ENCODE data around the gene SRSF3. TPM values are rescaled to one million over a fixed set of nuclear protein-coding genes. Genes with fewer than 3 reads are reported as not detected.
"Not testable (repeated sequence)": the region's sequence is repeated elsewhere in the genome, so short reads cannot be mapped to it uniquely, and the experiment has no call there.

Gene SRSF3
- total RNA-seq, 1 experiment from 2014 or later, result 682 TPM

- Histone ChIP-seq H3K9me3 (ENCODE audit: low read depth, low read length, poor library complexity, severe bottlenecking) (no peaks in the 10 kb centered on the region), H3K27me3 (replicated peaks; ENCODE audit: insufficient read depth, low read depth, low read length, poor library complexity) (no peaks in the 10 kb centered on the region), H3K4me3 (ENCODE audit: low read depth, low read length, poor library complexity, severe bottlenecking) (no peak overlapping the region), H3K27ac (ENCODE audit: low read depth, low read length, poor library complexity, severe bottlenecking) (no peak overlapping the region), H3K36me3 (ENCODE audit: insufficient read depth, low read length, poor library complexity, severe bottlenecking) (peaks cover 100% of the 10 kb centered on the region), H3K4me1 (ENCODE audit: insufficient read depth, low read length, poor library complexity, severe bottlenecking) (peaks cover 61% of the 10 kb centered on the region)
- CTCF ChIA-PET, result interaction anchor here (1.0 kb wide), 1 partner anchor 196 kb away, joined by 5 read pairs; no protein-coding TSS in a partner anchor
- TF ChIP-seq EZH2 (IDR thresholded peaks at IDR 0.05; ENCODE audit: borderline replicate concordance, low read depth, low read length, poor library complexity, severe bottlenecking) (no peak), CTCF (conservative IDR thresholded peaks at IDR 0.05; ENCODE audit: low read depth, low read length) (no peak)
- DNase-seq (ENCODE audit: low spot score), result no peak
- POLR2A ChIA-PET (ENCODE audit: low non-redundant PET), result interaction anchor here (1.0 kb wide), 1 partner anchor 117 kb away, joined by 4 read pairs; no protein-coding TSS in a partner anchor
- no TSS peak for BruUV-seq (replicated peaks)
- intact Hi-C loops (cut with micrococcal nuclease; ENCODE audit: unreplicated experiment), result no loop called here
Measured at GRCh38 chr6:36600564-36601146, 6.5 kb downstream of the SRSF3 start.

- H3K27me3 ChIP-seq (replicated peaks; ENCODE audit: insufficient read depth, low read depth, low read length, poor library complexity); H3K4me3 ChIP-seq (ENCODE audit: low read depth, low read length, poor library complexity, severe bottlenecking); BruUV-seq (replicated peaks); H3K9me3 ChIP-seq (ENCODE audit: low read depth, low read length, poor library complexity, severe bottlenecking); DNase-seq (ENCODE audit: low spot score); H3K27ac ChIP-seq (ENCODE audit: low read depth, low read length, poor library complexity, severe bottlenecking); intact Hi-C loops (cut with micrococcal nuclease; ENCODE audit: unreplicated experiment): not testable (repeated sequence)
- H3K36me3 ChIP-seq (ENCODE audit: insufficient read depth, low read length, poor library complexity, severe bottlenecking), result peaks cover 100% of the 10 kb centered on the region
- peaks cover 61% of the 10 kb centered on the region for H3K4me1 ChIP-seq (ENCODE audit: insufficient read depth, low read length, poor library complexity, severe bottlenecking)
- ChIA-PET CTCF (interaction anchor here (1.0 kb wide), 1 partner anchor 195 kb away, joined by 5 read pairs; no protein-coding TSS in a partner anchor), POLR2A (ENCODE audit: low non-redundant PET) (interaction anchor here (1.0 kb wide), 1 partner anchor 116 kb away, joined by 4 read pairs; no protein-coding TSS in a partner anchor)
Measured at GRCh38 chr6:36601818-36602217, 7.7 kb downstream of the SRSF3 start.

GRCh38 chr6:36603222-36604089 is 9.3 kb downstream of the SRSF3 start:
- ChIA-PET CTCF (no interaction called here), POLR2A (ENCODE audit: low non-redundant PET) (interaction anchor here (0.6 to 1.4 kb wide), 4 partner anchors 12 to 183 kb away, joined by 3 to 6 read pairs (median 3); no protein-coding TSS in a partner anchor)
- Histone ChIP-seq H3K4me1 (ENCODE audit: insufficient read depth, low read length, poor library complexity, severe bottlenecking) (peaks cover 54% of the 10 kb centered on the region), H3K4me3 (ENCODE audit: low read depth, low read length, poor library complexity, severe bottlenecking) (no peak overlapping the region), H3K9me3 (ENCODE audit: low read depth, low read length, poor library complexity, severe bottlenecking) (no peaks in the 10 kb centered on the region), H3K27me3 (replicated peaks; ENCODE audit: insufficient read depth, low read depth, low read length, poor library complexity) (no peaks in the 10 kb centered on the region), H3K36me3 (ENCODE audit: insufficient read depth, low read length, poor library complexity, severe bottlenecking) (peaks cover 100% of the 10 kb centered on the region), H3K27ac (ENCODE audit: low read depth, low read length, poor library complexity, severe bottlenecking) (no peak overlapping the region)
- intact Hi-C loops (cut with micrococcal nuclease; ENCODE audit: unreplicated experiment), result no loop called here
- TF ChIP-seq EZH2 (IDR thresholded peaks at IDR 0.05; ENCODE audit: borderline replicate concordance, low read depth, low read length, poor library complexity, severe bottlenecking), result no peak
- TF ChIP-seq CTCF (conservative IDR thresholded peaks at IDR 0.05; ENCODE audit: low read depth, low read length), result no peak
- no TSS peak for BruUV-seq (replicated peaks)
- DNase-seq (ENCODE audit: low spot score), result no peak
